HG02610 (cell line): ENCODE measurements around the gene KMO.
A peak's percentile ranks its signal among the peaks of the same experiment; 100 is the strongest.

Experiments
- ATAC-seq: cut with Tn5 transposase; IDR thresholded peaks from one replicate; pipeline ENCODE4 v1.9.1; 2021; ENCODE audit warnings: mild to moderate bottlenecking, moderate library complexity; ENCODE audit not compliant: unreplicated experiment

Gene KMO

DNA sequence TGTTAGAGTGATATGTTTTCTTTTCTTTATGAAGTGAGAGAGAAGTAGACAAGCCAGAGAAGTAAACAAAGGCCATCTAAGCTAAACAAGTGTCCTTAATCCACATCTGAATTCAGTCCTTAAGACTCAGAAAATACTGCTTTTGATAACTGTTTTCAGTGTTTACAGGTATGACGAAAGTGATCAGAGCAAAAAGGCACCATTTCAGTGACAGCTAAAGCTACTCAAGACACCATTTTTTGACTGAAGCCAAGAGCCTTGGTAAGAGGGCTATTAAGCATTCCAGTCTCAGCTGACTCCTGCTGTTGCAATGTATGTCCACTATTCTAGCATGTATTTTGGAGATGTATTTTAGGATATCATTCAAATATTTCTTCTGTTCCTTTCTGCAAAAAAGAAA, 4.1 kb downstream of the KMO start:
- ATAC-seq, result no peak

DNA sequence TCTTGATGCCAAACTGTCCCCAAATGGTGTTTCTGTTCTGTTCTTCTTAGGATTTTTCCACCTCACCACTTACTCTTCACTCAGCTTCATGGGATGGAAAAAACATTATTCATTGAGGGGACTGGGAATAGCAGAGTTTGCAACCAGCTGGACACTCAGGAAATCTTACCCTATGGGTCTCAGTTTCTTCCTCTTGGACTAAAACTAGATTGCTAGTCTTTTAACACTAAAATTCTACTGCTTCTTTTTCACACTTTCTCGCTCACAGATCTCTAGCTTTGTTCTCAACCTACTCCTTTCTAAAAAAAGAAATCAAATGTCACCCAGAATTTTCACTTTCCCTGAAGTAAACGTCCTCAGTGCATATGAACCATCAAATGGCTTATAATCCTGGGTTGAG, 4.8 kb downstream of the KMO start:
- ATAC-seq, result no peak

DNA sequence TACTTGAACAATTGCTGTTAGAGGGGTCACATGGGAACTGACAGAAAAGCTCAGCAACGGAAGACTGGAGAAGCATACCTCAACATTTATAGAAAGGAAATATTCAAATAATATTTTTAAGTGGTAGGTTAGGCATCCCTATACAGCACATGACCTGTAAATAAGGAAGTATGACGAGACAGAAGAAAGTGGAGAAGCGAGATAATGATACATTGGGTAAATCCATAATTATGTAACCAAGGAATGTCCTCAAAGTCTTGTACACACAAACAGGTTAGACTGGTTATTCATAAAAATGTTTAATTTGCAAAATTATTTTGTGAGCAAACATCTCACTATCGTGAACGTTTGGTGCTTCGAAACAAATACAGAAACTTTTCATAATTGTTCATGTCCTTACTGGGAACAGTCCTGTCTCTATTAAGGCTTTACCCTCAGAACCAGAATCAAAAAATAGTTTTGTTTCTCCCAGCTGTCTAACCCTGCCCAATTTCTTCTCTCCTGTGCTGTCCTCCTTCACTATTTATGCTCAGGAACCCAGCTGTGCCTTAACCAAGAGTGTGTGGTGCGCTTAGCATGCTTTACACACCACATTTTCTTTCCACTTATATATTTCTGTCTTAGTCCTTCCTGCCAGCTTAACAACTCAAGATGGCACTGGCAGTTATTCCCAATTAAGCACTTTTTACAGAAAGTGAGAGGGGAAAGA, 10.2 kb downstream of the KMO start:
- ATAC-seq, result no peak

DNA sequence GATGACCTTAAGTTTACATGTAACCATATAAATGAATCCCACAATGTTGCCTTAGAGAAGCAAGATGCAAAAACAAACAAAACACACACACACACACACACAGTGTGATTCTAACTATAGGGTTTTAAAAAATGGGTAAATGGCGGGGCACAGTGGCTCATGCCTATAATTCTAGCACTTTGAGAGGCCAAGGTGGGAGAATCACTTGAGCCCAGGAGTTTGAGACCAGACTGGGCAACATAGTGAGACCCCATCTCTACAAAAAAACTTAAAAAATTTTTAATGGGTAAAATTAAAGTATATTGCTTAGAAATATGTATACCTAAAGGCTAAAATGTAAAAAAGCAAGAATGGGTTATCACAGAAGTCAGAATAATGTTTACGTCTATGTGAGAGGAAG, 15.8 kb downstream of the KMO start:
- ATAC-seq, result no peak

DNA sequence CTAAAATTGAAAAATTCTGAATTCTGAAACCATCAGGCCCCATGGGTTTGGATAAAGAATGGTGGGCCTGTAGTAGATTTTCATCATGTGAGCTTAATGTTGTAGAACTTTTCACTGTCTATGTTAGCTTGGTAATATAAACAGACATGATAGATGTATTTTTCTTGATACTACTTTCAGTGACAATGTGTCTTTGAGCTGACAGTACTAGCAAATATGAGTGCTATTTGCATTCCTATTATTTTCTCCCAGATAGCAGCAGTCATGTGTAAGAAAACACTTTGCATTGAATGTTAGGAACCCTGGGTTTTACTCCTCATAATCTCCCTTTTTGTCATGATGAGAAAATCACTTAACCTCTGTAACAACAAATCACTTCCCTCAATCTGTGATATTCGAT, 18.1 kb downstream of the KMO start:
- no peak for ATAC-seq

DNA sequence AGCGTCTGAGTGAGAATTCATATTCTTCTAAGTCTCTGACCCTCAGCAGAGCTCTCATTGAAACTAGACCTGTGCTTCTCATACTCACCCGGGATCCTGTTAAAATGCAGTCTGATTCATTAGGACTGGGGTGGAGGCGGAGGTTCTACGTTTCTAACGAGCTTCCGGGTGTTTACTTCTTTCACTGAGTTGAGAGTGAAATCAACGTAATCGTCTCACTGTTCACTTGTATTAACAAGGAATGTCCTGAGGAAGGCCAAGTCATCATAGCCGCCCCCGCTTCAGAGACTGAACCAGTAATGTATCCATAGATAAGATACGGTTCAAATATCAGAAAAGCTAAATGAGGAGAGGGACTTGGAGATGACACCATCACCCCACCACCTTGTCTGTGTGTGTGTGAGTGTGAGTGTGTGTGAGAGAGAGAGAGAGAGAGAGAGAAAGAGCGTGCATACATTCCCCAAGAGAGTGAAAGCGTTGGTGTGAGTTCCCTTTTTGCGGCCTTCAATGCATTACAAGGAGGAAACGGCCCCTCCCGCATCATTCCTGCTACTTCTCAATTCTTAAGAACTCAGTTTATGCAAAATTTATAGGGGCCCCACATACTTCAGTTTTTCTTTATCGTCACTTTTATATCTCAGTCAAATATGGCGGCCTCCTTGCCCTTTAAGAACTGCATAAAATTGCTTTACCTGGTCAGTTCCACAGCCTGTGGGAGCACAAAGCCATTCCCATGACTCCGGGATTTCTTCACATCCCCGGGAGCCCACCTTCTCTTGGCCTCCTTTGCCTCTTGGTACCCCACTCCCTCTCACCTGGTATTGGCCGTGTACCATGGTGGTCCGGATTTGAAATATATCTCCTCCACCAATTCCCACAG, 19.8 kb downstream of the KMO start:
- ATAC-seq, result peak; percentile 78

DNA sequence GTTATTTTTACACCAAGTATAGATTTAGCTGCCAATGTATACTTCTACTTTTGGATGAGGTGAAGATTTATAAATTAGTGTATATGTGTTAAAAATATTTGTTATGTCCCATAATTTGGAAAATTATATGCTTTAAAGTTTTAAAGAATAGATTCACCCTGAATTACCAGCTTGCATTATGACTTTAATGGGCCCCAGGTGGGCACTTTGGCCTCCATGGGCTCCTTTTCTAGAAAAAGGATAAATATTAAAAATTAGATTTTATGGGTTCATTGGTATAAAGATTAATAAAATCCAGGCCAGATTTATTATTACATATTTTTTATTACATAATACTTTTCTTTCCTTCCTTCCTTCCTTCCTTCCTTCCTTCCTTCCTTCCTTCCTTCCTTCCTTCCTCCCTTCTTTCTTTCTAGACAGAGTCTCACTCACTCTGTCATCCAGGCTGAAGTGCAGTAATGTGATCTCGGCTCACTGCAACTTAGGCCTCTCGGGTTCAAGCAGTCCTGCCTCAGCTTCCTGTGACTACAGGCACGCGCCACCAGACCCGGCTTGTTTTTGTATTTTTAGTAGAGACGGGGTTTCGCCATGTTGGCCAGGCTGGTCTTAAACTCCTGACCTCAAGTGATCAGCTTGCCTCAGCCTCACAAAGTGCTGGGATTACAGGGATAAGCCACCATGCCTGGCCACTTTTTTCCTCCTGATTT, 21.9 kb downstream of the KMO start:
- ATAC-seq, result no peak

DNA sequence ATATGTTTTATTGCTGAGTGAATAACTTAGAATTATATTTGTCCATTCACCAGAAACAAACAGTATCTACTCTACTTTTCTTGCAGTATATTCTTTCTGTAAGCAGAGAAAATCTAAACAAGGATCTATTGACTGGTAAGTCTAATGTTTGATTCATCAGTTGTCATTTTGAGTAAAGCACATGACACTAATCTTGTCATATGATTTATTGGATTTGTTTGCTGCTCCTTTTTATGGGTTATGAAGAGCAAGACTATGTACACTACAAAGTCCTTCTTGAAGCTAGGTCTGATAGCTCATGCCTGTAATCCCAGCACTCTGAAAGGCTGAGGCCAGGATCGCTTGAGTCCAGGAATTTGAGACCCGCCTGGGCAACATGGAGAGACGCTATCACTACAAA, 23.3 kb downstream of the KMO start:
- no peak for ATAC-seq

DNA sequence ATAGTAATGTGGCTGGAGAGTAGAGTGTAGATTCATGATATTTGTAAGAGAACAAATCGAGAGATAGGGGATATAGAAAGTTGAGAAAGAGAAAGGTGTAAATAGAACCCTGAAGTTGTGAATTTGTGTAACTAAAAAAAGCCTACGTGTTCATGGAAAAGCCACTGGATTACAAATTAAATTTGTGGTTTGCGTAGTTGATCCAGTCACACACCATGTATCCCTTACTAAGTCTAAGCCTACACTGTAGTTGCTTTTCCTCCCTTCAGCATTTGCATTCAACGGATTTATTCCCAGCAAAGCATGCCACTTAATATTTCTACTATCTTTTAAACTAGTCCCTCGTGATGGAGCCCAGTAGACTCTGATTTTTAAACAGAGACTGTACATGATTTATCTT, 24.9 kb downstream of the KMO start:
- ATAC-seq, result no peak

DNA sequence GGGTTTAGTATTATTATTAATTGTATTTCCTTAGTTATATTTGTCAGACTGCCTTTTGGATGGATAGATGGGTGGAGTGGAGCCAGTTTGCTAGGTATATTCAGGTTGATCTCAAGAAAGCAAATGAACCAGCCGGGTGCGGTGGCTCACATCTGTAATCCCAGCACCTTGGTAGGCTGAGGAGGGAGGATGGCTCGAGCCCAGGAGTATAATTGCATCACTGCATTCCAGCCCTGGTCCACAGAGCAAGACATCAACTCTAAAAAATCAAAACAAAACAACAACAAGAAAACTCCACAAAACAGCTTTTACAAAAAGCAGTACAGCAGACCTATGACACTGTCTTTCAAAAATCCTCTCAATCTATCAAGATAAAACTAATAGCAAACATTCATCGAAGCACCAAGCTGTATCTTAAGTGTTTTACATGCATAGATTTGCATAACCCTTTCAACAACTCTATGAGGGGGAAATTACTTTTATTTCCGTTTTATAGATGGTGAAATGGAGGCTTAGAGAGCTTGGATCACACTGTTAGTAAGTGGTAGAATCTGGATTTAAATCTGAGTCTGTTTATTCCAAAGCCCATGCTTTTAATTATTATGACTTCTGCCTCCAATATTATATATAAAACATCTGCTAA, 25.5 kb downstream of the KMO start:
- no peak for ATAC-seq

DNA sequence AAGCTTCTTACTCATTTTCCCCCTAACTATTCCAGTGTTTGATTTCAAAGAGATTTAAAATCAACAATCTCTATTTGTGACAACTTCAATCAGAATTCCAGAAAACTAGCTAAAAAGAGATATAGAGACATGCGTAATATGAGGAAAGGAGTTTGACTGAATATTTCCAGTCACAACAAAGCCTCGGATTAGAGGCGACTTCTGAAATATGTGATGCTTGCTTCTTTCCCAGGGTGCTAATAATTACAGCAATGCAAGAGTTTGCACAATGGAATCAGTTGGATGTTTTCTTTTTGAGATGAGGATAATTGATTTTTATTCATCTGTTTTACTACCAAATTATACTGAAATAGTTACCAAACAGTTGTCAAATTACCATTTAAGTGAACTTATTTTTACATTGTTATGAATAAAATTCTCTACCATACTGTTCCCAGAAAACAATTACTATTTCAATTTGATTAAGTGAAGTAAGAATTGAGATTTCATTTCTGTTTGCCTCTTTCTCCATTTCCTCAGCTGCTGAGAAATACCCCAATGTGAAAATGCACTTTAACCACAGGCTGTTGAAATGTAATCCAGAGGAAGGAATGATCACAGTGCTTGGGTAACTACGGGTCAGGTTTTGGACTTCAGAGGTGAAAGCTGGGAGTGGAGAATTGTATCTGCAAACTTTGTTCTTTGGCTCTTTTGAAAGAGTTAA, 28.1 kb downstream of the KMO start:
- no peak for ATAC-seq

DNA sequence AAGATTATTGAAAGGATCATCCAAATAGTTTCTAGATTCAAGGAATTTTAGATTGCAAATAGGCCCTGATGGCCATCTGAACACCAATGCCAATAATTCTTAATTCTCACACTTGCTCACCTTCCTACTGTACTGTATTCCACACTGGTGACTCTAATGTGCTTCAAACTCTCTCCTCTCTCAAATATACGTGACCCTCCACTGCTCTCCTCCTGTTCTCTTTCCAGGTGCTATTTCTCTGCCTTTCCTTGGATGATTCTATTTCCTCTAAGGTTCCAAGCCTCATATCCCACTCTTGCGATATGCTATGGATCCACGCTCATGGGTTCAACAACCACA, 28.6 kb downstream of the KMO start:
- ATAC-seq, result no peak

DNA sequence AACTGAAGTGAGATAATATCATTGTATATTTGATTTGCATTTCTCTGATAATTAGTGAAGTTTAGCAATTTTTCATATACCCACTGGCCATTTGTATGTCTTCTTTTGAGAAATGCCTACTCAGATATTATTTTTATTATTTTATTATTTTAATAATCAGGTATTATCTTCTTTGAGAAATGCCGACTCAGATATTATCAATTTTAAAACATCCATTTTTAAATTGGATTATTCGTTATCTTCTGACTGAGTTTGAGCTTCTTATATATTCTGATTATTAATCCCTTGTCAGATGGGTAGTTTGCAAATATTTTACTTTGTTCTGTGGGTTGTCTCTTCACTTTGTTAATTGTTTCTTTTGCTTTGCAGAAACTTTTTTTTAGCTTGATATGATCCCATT, 37.7 kb downstream of the KMO start:
- no peak for ATAC-seq

DNA sequence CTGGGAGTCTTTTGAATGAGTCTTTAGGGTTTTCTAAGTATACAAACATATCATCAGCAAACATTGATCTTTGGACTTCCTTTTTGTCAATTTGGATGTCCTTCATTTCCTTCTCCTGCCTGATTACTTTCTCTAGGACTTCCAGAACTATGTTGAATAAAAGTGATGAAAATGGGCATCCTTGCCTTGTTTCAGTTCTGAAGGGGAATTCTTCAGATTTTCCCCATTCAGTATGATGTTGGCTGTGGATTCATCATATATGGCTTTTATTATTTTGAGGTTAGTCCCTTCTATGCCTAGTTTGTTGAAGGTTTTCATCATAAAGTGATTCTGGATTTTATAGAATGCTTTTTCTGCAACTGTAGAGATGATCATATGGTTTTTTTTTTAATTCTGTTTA, 42.0 kb downstream of the KMO start:
- ATAC-seq, result no peak

DNA sequence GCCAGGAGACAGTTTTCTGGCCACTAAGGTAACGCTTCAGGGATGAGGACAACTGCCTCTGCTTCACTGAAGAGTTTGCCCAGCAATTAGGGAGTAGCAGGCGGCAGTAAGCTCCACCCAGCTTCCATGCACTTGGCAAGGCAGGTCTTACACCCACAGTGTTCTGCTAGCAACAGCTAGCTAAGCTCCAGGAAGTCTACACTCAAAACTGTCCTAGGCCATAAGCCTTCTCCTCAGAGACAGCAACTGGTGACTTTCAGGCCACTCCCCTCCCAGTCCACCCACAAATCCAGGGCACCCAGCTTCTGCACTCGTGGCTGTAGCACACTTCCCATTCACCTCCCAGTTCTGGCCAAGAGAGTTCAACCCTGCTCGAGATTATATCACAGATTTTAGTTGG, 47.3 kb downstream of the KMO start:
- ATAC-seq, result no peak

DNA sequence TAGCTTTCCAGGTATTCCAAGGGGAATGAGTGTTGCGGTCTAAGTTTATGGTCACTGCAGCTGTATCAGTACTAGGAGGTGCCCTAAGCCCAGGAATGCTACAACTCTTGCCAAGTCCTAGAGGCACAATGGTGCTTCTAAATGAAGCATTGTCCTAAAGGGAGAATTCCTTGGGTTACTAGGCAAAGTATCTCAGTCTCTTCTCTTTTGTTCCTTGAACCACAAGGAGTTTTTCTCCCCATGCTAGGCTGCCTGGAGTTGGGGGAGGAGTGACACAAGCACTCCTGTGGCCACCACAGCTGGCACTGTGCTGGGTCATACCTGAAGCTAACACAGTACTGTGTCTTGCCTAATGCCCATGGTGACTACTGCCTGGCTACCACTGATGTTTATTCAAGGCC, 50.7 kb downstream of the KMO start:
- no peak for ATAC-seq

DNA sequence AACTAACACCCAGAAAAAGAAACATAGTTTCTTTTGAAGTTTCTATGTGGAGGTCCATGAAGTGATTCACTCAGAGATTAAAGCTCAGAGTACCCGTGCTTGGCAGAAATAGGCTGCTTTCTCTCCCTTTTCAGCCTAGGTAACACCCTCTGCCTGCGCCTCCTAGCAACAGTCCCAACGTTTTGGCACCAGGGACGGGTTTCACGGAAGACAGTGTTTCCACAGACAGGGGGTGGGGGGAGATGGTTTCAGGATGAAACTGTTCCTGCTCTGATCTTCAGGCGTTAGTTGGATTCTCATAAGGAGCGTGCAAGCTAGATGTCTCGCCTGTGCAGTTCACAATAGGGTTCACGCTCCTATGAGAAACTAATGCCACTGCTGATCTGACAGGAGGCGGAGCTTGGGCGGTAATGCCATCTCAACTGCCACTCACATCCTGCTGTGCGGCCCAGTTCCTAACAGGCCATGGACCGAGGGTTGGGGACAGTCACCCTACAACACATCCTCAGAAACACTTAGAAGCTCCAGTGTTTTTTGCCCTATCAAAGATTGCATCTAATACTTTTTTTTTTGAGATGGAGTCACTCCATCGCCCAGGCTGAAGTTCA, 54.8 kb downstream of the KMO start:
- no peak for ATAC-seq

DNA sequence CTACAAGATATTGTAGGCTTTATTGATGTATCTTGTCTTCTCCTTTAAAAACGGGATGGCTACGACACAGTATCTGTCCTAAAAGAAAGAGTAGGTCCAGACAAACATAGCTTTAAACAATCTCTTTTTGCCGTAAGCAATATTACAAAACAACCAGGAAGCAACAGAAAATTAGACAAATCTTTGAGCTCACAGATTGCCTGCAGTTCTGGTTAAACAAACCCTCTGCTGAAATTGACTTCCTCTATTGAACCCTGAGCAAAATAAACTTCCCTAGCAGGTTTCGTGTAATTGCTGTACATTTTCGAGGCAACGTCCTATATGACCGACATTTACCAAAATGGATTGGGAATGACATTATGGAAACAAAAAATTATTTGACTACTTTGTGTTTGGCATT, 57.3 kb downstream of the KMO start:
- no peak for ATAC-seq

DNA sequence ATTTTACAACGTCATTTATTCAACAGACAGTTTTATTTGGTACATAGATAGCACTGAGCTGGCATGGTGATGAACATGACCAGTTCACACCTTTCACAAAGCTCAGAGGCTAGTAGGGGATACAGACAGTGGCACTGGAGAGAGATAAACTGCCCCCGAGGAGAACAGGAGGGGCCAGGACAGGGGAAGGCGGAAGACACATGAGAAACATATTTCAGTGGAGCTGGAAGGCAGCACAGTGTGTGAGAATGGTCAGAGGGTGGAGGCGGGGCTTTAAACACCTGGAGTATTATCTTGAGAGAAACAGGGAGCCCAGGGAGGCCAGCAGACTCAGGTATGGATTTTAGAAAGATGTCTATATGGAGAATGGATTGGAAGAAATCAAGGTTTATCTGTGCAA, 58.5 kb downstream of the KMO start:
- no peak for ATAC-seq

DNA sequence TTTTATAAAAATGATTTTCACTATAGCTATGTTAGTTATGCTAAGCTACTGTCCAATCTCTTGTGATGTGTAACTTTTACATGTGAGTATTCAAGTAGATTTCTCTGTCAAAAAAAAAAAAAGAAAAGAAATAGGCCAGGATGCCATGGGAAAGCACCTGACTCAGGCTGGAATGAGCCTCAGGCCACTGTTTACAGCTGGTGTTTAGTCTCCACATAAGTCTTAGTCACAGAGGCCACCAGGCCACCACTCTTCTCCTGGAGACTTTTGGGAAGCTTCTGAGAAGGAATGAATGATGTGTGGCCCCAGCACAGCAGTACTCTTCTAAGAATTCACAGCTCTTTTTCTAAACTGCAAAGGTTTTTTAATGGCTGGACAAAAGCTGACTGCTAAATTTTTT, 59.1 kb downstream of the KMO start:
- no peak for ATAC-seq

DNA sequence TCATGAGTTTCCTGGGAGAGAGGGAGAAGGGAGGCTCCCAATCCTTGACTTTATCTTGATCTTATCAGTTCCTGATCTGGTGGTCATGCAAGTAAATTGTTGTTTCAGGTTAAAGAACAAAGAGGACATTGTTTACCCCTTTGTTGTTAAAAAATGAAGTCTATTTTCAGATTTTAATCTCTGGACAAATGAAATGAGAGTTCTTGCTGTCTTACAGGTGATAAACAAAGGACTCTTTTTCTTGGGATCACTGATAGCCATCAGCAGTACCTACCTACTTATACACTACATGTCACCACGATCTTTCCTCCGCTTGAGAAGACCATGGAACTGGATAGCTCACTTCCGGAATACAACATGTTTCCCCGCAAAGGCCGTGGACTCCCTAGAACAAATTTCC, 59.6 kb downstream of the KMO start:
- ATAC-seq, result no peak
